Karpas-422 (cell line): ENCODE measurements around the gene LRRFIP1. TPM values are rescaled to one million over a fixed set of nuclear protein-coding genes. Genes with fewer than 3 reads are reported as not detected.
"Not testable (repeated sequence)": the region's sequence is repeated elsewhere in the genome, so short reads cannot be mapped to it uniquely, and the experiment has no call there.

Source experiments
- DNase-seq: peaks from one replicate; pipeline ENCODE4 v3.0.0-alpha.2; 2015
- H2AFZ ChIP-seq: fragments of 200-600 bp; sonication (generic); 2 replicates; pipeline ENCODE4 v1.6.1; 2014; ENCODE audit warnings: antibody characterized with exemption, low read length, mixed read lengths
- H3K27ac ChIP-seq: fragments of 200-600 bp; sonication (generic); 2 replicates; pipeline ENCODE4 v1.5.1; 2014; ENCODE audit warnings: mild to moderate bottlenecking, low read length, moderate library complexity
- H3K27me3 ChIP-seq: fragments of 200-600 bp; sonication (generic); 2 replicates; pipeline ENCODE4 v1.6.1; 2014; ENCODE audit warnings: low read length, mixed read lengths
- H3K36me3 ChIP-seq: fragments of 200-600 bp; sonication (generic); 2 replicates; pipeline ENCODE4 v1.6.1; 2014; ENCODE audit warnings: low read length, mixed read lengths; ENCODE audit not compliant: insufficient read depth
- H3K4me1 ChIP-seq: fragments of 200-600 bp; sonication (generic); 2 replicates; pipeline ENCODE4 v1.6.1; 2014; ENCODE audit warnings: mild to moderate bottlenecking, low read length, mixed read lengths
- H3K4me2 ChIP-seq: fragments of 200-600 bp; sonication (generic); 2 replicates; pipeline ENCODE4 v1.6.1; 2014; ENCODE audit warnings: low read length, low read depth, mild to moderate bottlenecking; ENCODE audit not compliant: poor library complexity, severe bottlenecking
- H3K4me3 ChIP-seq: fragments of 200-600 bp; sonication (generic); 2 replicates; pipeline ENCODE4 v1.5.1; 2014; ENCODE audit warnings: mild to moderate bottlenecking, antibody characterized with exemption, low read length, mixed read lengths
- H3K79me2 ChIP-seq: fragments of 200-600 bp; sonication (generic); 2 replicates; pipeline ENCODE4 v1.6.1; 2014; ENCODE audit warnings: mild to moderate bottlenecking, low read length, mixed read lengths
- H3K9ac ChIP-seq: fragments of 200-600 bp; sonication (generic); 2 replicates; pipeline ENCODE4 v1.6.0; 2014; ENCODE audit warnings: low read length
- H3K9me2 ChIP-seq: fragments of 200-600 bp; sonication (generic), shearing (Covaris generic); replicated peaks from 2 replicates; pipeline ENCODE4 v1.6.0; 2014; ENCODE audit warnings: mild to moderate bottlenecking, low read length, moderate library complexity; ENCODE audit not compliant: insufficient read depth
- H3K9me3 ChIP-seq: fragments of 300-700, 200-600 bp; sonication (generic); 2 replicates; pipeline ENCODE4 v1.6.1; 2014; ENCODE audit warnings: low read length, mixed read lengths
- H4K20me1 ChIP-seq: fragments of 200-600 bp; sonication (generic); 2 replicates; pipeline ENCODE4 v1.6.1; 2014; ENCODE audit warnings: mild to moderate bottlenecking, antibody characterized with exemption, low read length, low read depth; ENCODE audit not compliant: insufficient read depth
- total RNA-seq: library from RNA; depleted of rRNA; stranded (reverse); fragments of >200 nt; shearing (Covaris generic); gene quantifications from 2 replicates; pipeline ENCODE4 v1.2.3, GENCODE V29; 2014; ENCODE audit warnings: low replicate concordance

LRRFIP1 gene
- total RNA-seq, 1 experiment from 2014 or later, result 29.9 TPM

GRCh38 chr2:237595829-237596519 lies 31.4 kb upstream of the LRRFIP1 start:
- H3K79me2 ChIP-seq, H3K9me2 ChIP-seq, H3K9me3 ChIP-seq, H3K9ac ChIP-seq, H3K27me3 ChIP-seq, DNase-seq, H3K27ac ChIP-seq, H3K4me2 ChIP-seq, H3K36me3 ChIP-seq, H3K4me3 ChIP-seq, H4K20me1 ChIP-seq, H2AFZ ChIP-seq: not testable (repeated sequence)
- peaks cover 12% of the 10 kb centered on the region for H3K4me1 ChIP-seq

GRCh38 chr2:237596520-237597195 lies 30.7 kb upstream of the LRRFIP1 start:
- Histone ChIP-seq H3K4me1 (peaks cover 12% of the 10 kb centered on the region), H3K36me3 (no peaks in the 10 kb centered on the region), H3K4me2 (no peak overlapping the region), H3K27me3 (no peaks in the 10 kb centered on the region), H2AFZ (no peak overlapping the region), H4K20me1 (no peaks in the 10 kb centered on the region), H3K9me3 (no peaks in the 10 kb centered on the region), H3K27ac (no peak overlapping the region), H3K9me2 (no peaks in the 10 kb centered on the region), H3K79me2 (no peaks in the 10 kb centered on the region), H3K4me3 (no peak overlapping the region), H3K9ac (no peak overlapping the region)
- DNase-seq, result no peak

GRCh38 chr2:237597196-237598145 lies 29.9 kb upstream of the LRRFIP1 start:
- Histone ChIP-seq H3K4me1 (peaks cover 12% of the 10 kb centered on the region), H2AFZ (no peak overlapping the region), H3K9me2 (no peaks in the 10 kb centered on the region), H3K9ac (no peak overlapping the region), H4K20me1 (no peaks in the 10 kb centered on the region), H3K27me3 (no peaks in the 10 kb centered on the region), H3K79me2 (no peaks in the 10 kb centered on the region), H3K4me2 (no peak overlapping the region), H3K4me3 (no peak overlapping the region), H3K9me3 (no peaks in the 10 kb centered on the region), H3K36me3 (no peaks in the 10 kb centered on the region), H3K27ac (no peak overlapping the region)
- DNase-seq, result no peak

- H3K9me2 ChIP-seq, result no peaks in the 10 kb centered on the region
- H3K9me3 ChIP-seq, result no peaks in the 10 kb centered on the region
- H4K20me1 ChIP-seq, result no peaks in the 10 kb centered on the region
- no peak for DNase-seq
- H3K27ac ChIP-seq, result no peak overlapping the region
- H3K4me2 ChIP-seq, result no peak overlapping the region
- H3K36me3 ChIP-seq, result no peaks in the 10 kb centered on the region
- no peak overlapping the region for H2AFZ ChIP-seq
- H3K4me1 ChIP-seq, result peaks cover 12% of the 10 kb centered on the region
- no peaks in the 10 kb centered on the region for H3K27me3 ChIP-seq
- H3K9ac ChIP-seq, result no peak overlapping the region
- no peak overlapping the region for H3K4me3 ChIP-seq
- no peaks in the 10 kb centered on the region for H3K79me2 ChIP-seq
These were observed 28.7 kb upstream of the LRRFIP1 start for GRCh38 chr2:237598468-237599208.

GRCh38 chr2:237599465-237600110 lies 27.8 kb upstream of the LRRFIP1 start:
- H3K79me2 ChIP-seq, result no peaks in the 10 kb centered on the region
- peak overlapping the region; percentile 6; the same call in 1 of the 2 replicates for H3K9ac ChIP-seq
- H3K4me2 ChIP-seq, result peak overlapping the region; percentile 34
- no peaks in the 10 kb centered on the region for H3K9me2 ChIP-seq
- H3K9me3 ChIP-seq, result no peaks in the 10 kb centered on the region
- H2AFZ ChIP-seq, result peak overlapping the region; percentile 79; the same call in 1 of the 2 replicates
- H3K27me3 ChIP-seq, result no peaks in the 10 kb centered on the region
- no peak overlapping the region for H3K27ac ChIP-seq
- H3K36me3 ChIP-seq, result no peaks in the 10 kb centered on the region
- H3K4me3 ChIP-seq, result no peak overlapping the region; the same call in 1 of the 2 replicates
- H3K4me1 ChIP-seq, result peaks cover 12% of the 10 kb centered on the region
- no peaks in the 10 kb centered on the region for H4K20me1 ChIP-seq
- no peak for DNase-seq

GRCh38 chr2:237600205-237600846 lies 27.1 kb upstream of the LRRFIP1 start:
- Histone ChIP-seq H3K9me3 (no peaks in the 10 kb centered on the region), H4K20me1 (no peaks in the 10 kb centered on the region), H2AFZ (peak overlapping the region; percentile 79; the same call in 1 of the 2 replicates), H3K9me2 (no peaks in the 10 kb centered on the region), H3K27ac (no peak overlapping the region), H3K4me3 (peak overlapping the region; percentile 4; the same call in 1 of the 2 replicates), H3K4me1 (peaks cover 12% of the 10 kb centered on the region), H3K27me3 (no peaks in the 10 kb centered on the region), H3K9ac (peak overlapping the region; percentile 6; the same call in 1 of the 2 replicates), H3K36me3 (no peaks in the 10 kb centered on the region), H3K4me2 (peak overlapping the region; percentile 34), H3K79me2 (no peaks in the 10 kb centered on the region)
- no peak for DNase-seq

GRCh38 chr2:237601453-237602116 lies 25.8 kb upstream of the LRRFIP1 start:
- no peaks in the 10 kb centered on the region for H3K9me2 ChIP-seq
- H3K4me2 ChIP-seq, result no peak overlapping the region
- no peak overlapping the region for H3K27ac ChIP-seq
- no peaks in the 10 kb centered on the region for H3K79me2 ChIP-seq
- no peak overlapping the region for H3K4me3 ChIP-seq
- H3K36me3 ChIP-seq, result no peaks in the 10 kb centered on the region
- H3K9me3 ChIP-seq, result no peaks in the 10 kb centered on the region
- no peak overlapping the region for H3K9ac ChIP-seq
- H4K20me1 ChIP-seq, result no peaks in the 10 kb centered on the region
- H2AFZ ChIP-seq, result no peak overlapping the region
- H3K4me1 ChIP-seq, result peaks cover 12% of the 10 kb centered on the region
- no peaks in the 10 kb centered on the region for H3K27me3 ChIP-seq
- DNase-seq, result no peak
